B cell (primary cell): ENCODE measurements around the gene ANTXR2. TPM values are rescaled to one million over a fixed set of nuclear protein-coding genes. Genes with fewer than 3 reads are reported as not detected.

Experiments
- ATAC-seq: fragments of 200-7000 bp; cut with Tn5 transposase; one replicate; pipeline ENCODE4 v1.10.0; 2021; ENCODE audit warnings: low read depth, mild to moderate bottlenecking, moderate number of reproducible peaks, moderate library complexity
- CTCF ChIA-PET: fragments of 350-600 bp; sonication (Branson Sonifier 250); formaldehyde crosslinking; loops from one replicate; lab custom pipeline; 2021; ENCODE audit warnings: antibody characterized with exemption, inconsistent platforms; lab: Charles Lee
- POLR2A ChIA-PET: fragments of 350-600 bp; sonication (Branson Sonifier 250); formaldehyde crosslinking; loops from one replicate; lab custom pipeline; 2021; ENCODE audit warnings: antibody characterized with exemption; lab: Charles Lee
- DNase-seq: peaks from one replicate; pipeline ENCODE4 v3.0.0; 2013
- H2AFZ ChIP-seq: 2 replicates; pipeline ENCODE4 v1.6.1; 2012; ENCODE audit warnings: mild to moderate bottlenecking, low read depth, low read length; ENCODE audit not compliant: insufficient read depth, poor library complexity, severe bottlenecking
- H3K27ac ChIP-seq, 2 donors: 1 replicate in 1 of 2; 2 replicates in 1 of 2; pipeline ENCODE4 v1.5.1; 2012 to 2013; ENCODE audit warnings: low read length in 2 of 2, mild to moderate bottlenecking in 2 of 2, moderate library complexity in 1 of 2
- H3K27me3 ChIP-seq, 4 experiments: fragments of 200-600 bp in 1 of 4; sonication (generic) in 1 of 4; replicated peaks in 1 of 4; 1 replicate in 2 of 4; 2 replicates in 2 of 4; pipeline versions ENCODE4 v1.6.1 to v1.7.0; 2013 to 2016; ENCODE audit warnings: low read length in 3 of 4, mild to moderate bottlenecking in 2 of 4, mixed read lengths in 1 of 4, moderate library complexity in 1 of 4; ENCODE audit not compliant: insufficient read depth in 4 of 4, control insufficient read depth in 3 of 4; ENCODE audit errors: control extremely low read depth in 1 of 4
- H3K36me3 ChIP-seq, 2 experiments: replicated peaks in 1 of 2; 1 replicate in 1 of 2; 2 replicates in 1 of 2; pipeline versions ENCODE4 v1.6.1 to v1.7.1; 2013; ENCODE audit warnings: low read length in 1 of 2; ENCODE audit not compliant: insufficient read depth in 2 of 2, control insufficient read depth in 1 of 2; ENCODE audit errors: control extremely low read depth in 1 of 2, extremely low read depth in 1 of 2
- H3K4me1 ChIP-seq, 2 donors: fragments of 200-600 bp in 1 of 2; sonication (generic) in 1 of 2; 1 replicate in 1 of 2; 2 replicates in 1 of 2; pipeline versions ENCODE4 v1.5.1 to v1.6.1; 2013 to 2017; ENCODE audit warnings: low read length in 2 of 2; ENCODE audit not compliant: control insufficient read depth in 2 of 2, insufficient read depth in 2 of 2
- H3K4me2 ChIP-seq: replicated peaks from 2 replicates; pipeline ENCODE3; 2012; ENCODE audit warnings: mild to moderate bottlenecking, low read depth, low read length; ENCODE audit not compliant: poor library complexity, severe bottlenecking
- H3K4me3 ChIP-seq, 5 experiments: fragments of 200-600 bp in 1 of 5; sonication (generic) in 1 of 5; 1 replicate in 3 of 5; 2 replicates in 2 of 5; pipeline versions ENCODE4 v1.5.1 to v1.7.0; 2011 to 2016; ENCODE audit warnings: low read length in 4 of 5, mild to moderate bottlenecking in 4 of 5, low read depth in 2 of 5, control low read depth in 1 of 5, moderate library complexity in 1 of 5; ENCODE audit not compliant: insufficient read depth in 1 of 5; ENCODE audit errors: control extremely low read depth in 1 of 5, extremely low read depth in 1 of 5
- H3K79me2 ChIP-seq: fragments of 200-600 bp; sonication (generic); one replicate; pipeline ENCODE4 v1.6.0; 2016; ENCODE audit warnings: low read length; ENCODE audit not compliant: control insufficient read depth, insufficient read depth
- H3K9ac ChIP-seq: fragments of 200-600 bp; sonication (generic); 2 replicates; pipeline ENCODE4 v1.6.1; 2017; ENCODE audit warnings: mild to moderate bottlenecking, low read length, moderate library complexity
- H3K9me3 ChIP-seq, 3 donors: one replicate each; pipeline versions ENCODE4 v1.6.1 to v1.7.1; 2013; ENCODE audit warnings: low read length in 2 of 3; ENCODE audit not compliant: control insufficient read depth in 2 of 3, insufficient read depth in 1 of 3; ENCODE audit errors: control extremely low read depth in 1 of 3
- H4K20me1 ChIP-seq: 2 replicates; pipeline ENCODE4 v1.6.0; 2012; ENCODE audit warnings: mild to moderate bottlenecking, low read length; ENCODE audit not compliant: insufficient read depth, control insufficient read depth, poor library complexity, severe bottlenecking
- H3K27ac Mint-ChIP-seq: one replicate; pipeline ENCODE4 v1.8.0; 2021; ENCODE audit warnings: mixed read lengths
- H3K27me3 Mint-ChIP-seq: one replicate; pipeline ENCODE4 v1.8.0; 2021; ENCODE audit warnings: mixed read lengths
- H3K4me1 Mint-ChIP-seq: one replicate; pipeline ENCODE4 v1.8.0; 2021; ENCODE audit warnings: mixed read lengths
- H3K4me3 Mint-ChIP-seq: one replicate; pipeline ENCODE4 v1.8.0; 2021; ENCODE audit warnings: mixed read lengths
- H3K9me3 Mint-ChIP-seq: one replicate; pipeline ENCODE4 v1.8.0; 2022; ENCODE audit warnings: mixed read lengths; ENCODE audit not compliant: insufficient read depth
- EZH2 ChIP-seq: IDR thresholded peaks from 2 replicates; pipeline ENCODE4 v1.6.1; 2012; ENCODE audit warnings: borderline replicate concordance, low read depth, mild to moderate bottlenecking, moderate library complexity, low read length; ENCODE audit not compliant: insufficient read depth, poor library complexity, severe bottlenecking
- WGBS: methylation state at CpG from one replicate; pipeline ENCODE4 v1.1.5; 2013; ENCODE audit warnings: missing lambda C conversion rate; ENCODE audit not compliant: insufficient coverage; 5-methylcytosine and 5-hydroxymethylcytosine counted together
- intact Hi-C: fragments of 100-400 bp; cut with micrococcal nuclease; formaldehyde crosslinking; loops from one replicate; pipeline ENCODE4 v1.10.0; 2022
- polyA plus RNA-seq: library from polyadenylated mRNA; depleted of rRNA; stranded (reverse); fragments of >200 nt; gene quantifications from 2 replicates; pipeline ENCODE4 v1.2.3, GENCODE V29; 2012
- total RNA-seq, 2 donors: library from RNA; stranded (reverse); fragments of 120-200 nt in 1 of 2; gene quantifications; 1 replicate in 1 of 2; 2 replicates in 1 of 2; pipeline versions ENCODE4 v1.2.3 to v1.2.4, GENCODE V29; 2013 to 2022
- TF ChIP-seq, protein P1 (sequence below): fragments of 200-600 bp; IDR thresholded peaks from one replicate; pipeline ENCODE4 v1.8.0; 2022; ENCODE audit warnings: antibody characterized with exemption, mild to moderate bottlenecking

ANTXR2 gene
- total and polyA plus RNA-seq, 2 donors (not counting 1 experiment from before 2014, with no cell fraction given) = 10.6 to 63.0 TPM

DNA sequence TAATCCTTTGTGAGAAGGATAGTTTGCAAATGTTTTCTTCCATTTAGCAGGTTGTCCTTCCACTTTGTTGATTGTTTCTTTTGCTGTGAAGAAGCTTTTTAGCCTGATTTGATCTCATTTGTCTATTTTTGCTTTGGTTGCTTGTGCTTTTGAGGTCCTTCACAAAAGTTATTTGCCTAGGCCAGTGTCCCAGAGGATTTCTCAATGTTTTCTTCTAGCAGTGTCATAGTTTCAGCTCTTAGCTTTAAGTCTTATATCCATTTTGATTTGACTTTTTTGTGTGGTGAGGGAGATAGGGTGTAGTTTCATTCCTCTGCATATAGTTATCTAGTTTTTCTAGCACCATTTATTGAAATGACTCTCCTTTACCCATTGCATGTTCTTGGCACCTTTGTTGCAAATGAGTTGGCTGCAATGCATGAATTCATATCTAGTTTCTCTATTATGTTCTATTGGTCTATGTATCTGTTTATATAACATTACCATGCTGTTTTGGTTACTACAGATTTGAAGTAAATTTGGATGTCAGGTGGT, 41.8 kb upstream of the ANTXR2 start:
- DNase-seq (no peak), ATAC-seq (no peak)
- Histone ChIP-seq H3K79me2 (no peaks in the 10 kb centered on the region), H3K27me3 (peaks cover 0 to 17% (median 6%) of the 10 kb centered on the region in 4 experiments), H3K4me3 (no peak overlapping the region), H3K27ac (no peak overlapping the region), H3K9ac (no peak overlapping the region), H3K9me3 (peaks cover 0 to 5% (median 4%) of the 10 kb centered on the region in 3 donors), H3K4me1 (no peaks in the 10 kb centered on the region), H2AFZ (no peak overlapping the region), H3K4me2 (no peak overlapping the region), H3K36me3 (no peaks in the 10 kb centered on the region), H4K20me1 (no peaks in the 10 kb centered on the region)
- no peaks in the 10 kb centered on the region for H3K4me1 Mint-ChIP-seq
- ChIA-PET POLR2A (no interaction called here), CTCF (interaction anchor here (1.0 kb wide), 2 partner anchors 68 to 70 kb away, joined by 3 to 4 read pairs; no protein-coding TSS in a partner anchor)
- H3K27ac Mint-ChIP-seq = no peak overlapping the region
- H3K27me3 Mint-ChIP-seq = peaks cover 38% of the 10 kb centered on the region
- intact Hi-C loops = no loop called here
- H3K9me3 Mint-ChIP-seq = peaks cover 4% of the 10 kb centered on the region
- no peak for TF ChIP-seq EZH2
- TF ChIP-seq, protein P1, sequence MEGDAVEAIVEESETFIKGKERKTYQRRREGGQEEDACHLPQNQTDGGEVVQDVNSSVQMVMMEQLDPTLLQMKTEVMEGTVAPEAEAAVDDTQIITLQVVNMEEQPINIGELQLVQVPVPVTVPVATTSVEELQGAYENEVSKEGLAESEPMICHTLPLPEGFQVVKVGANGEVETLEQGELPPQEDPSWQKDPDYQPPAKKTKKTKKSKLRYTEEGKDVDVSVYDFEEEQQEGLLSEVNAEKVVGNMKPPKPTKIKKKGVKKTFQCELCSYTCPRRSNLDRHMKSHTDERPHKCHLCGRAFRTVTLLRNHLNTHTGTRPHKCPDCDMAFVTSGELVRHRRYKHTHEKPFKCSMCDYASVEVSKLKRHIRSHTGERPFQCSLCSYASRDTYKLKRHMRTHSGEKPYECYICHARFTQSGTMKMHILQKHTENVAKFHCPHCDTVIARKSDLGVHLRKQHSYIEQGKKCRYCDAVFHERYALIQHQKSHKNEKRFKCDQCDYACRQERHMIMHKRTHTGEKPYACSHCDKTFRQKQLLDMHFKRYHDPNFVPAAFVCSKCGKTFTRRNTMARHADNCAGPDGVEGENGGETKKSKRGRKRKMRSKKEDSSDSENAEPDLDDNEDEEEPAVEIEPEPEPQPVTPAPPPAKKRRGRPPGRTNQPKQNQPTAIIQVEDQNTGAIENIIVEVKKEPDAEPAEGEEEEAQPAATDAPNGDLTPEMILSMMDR = no peak
- no peak overlapping the region for H3K4me3 Mint-ChIP-seq

- Histone ChIP-seq H3K9me3 (peaks cover 0 to 5% (median 4%) of the 10 kb centered on the region in 3 donors), H2AFZ (no peak overlapping the region), H4K20me1 (no peaks in the 10 kb centered on the region), H3K4me3 (no peak overlapping the region), H3K27ac (no peak overlapping the region), H3K36me3 (no peaks in the 10 kb centered on the region), H3K4me1 (no peaks in the 10 kb centered on the region), H3K27me3 (peaks cover 0 to 15% (median 6%) of the 10 kb centered on the region in 4 experiments), H3K9ac (no peak overlapping the region), H3K4me2 (no peak overlapping the region), H3K79me2 (no peaks in the 10 kb centered on the region)
- Mint-ChIP-seq H3K9me3 (peaks cover 4% of the 10 kb centered on the region), H3K4me3 (no peak overlapping the region), H3K4me1 (no peaks in the 10 kb centered on the region), H3K27ac (no peak overlapping the region), H3K27me3 (peaks cover 35% of the 10 kb centered on the region)
- 60% methylated on average over 1 of the region's 3 CpGs for WGBS
- intact Hi-C loops = no loop called here
- POLR2A ChIA-PET = no interaction called here
- CTCF ChIA-PET = interaction anchor here (1.0 to 1.6 kb wide), 3 partner anchors 12 to 102 kb away, joined by 3 read pairs; no protein-coding TSS in a partner anchor
- TF ChIP-seq EZH2 = no peak
- TF ChIP-seq, protein P1 = no peak
- DNase-seq (no peak), ATAC-seq (no peak)
Measured at GRCh38 chr4:80113615-80114014, 40.6 kb upstream of the ANTXR2 start.
